OCI-LY7 (cell line): Measurements from ENCODE around the gene TRMU.

ENCODE experiments used
- EZH2phosphoT487 ChIP-seq: fragments of 200-600 bp; sonication (generic); IDR thresholded peaks from 2 replicates; pipeline ENCODE4 v1.6.1; 2018; ENCODE audit warnings: low read depth, borderline replicate concordance, mild to moderate bottlenecking, mixed run types, antibody characterized with exemption, low read length, moderate library complexity, mixed read lengths
- TF ChIP-seq, protein P1 (sequence below): fragments of 200-600 bp; sonication (generic); conservative IDR thresholded peaks from 2 replicates; pipeline ENCODE4 v1.5.1; 2014; ENCODE audit warnings: mild to moderate bottlenecking, antibody characterized with exemption, low read length, moderate library complexity, mixed read lengths

DNA sequence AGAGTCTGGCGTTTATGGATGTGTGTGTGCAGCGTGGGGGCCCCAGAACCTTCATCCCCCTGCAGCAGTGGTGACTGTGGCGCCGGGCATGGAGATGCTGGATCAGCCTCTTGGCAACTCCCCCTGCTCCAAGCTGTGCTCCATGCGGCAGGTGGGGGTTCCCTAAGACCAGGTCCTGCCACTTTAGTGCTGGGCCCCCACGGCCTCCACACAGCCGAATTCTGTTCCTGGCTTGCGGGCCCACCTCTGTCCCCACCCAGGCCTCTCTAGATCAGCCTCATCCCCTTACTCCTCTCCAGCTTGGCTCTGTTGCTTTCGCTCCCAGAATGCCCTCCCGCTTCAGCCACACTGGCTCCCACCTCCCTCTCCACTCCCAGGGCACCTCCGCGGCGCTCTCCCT lies 59.6 kb downstream of the TRMU start:
- TF ChIP-seq, protein P1, sequence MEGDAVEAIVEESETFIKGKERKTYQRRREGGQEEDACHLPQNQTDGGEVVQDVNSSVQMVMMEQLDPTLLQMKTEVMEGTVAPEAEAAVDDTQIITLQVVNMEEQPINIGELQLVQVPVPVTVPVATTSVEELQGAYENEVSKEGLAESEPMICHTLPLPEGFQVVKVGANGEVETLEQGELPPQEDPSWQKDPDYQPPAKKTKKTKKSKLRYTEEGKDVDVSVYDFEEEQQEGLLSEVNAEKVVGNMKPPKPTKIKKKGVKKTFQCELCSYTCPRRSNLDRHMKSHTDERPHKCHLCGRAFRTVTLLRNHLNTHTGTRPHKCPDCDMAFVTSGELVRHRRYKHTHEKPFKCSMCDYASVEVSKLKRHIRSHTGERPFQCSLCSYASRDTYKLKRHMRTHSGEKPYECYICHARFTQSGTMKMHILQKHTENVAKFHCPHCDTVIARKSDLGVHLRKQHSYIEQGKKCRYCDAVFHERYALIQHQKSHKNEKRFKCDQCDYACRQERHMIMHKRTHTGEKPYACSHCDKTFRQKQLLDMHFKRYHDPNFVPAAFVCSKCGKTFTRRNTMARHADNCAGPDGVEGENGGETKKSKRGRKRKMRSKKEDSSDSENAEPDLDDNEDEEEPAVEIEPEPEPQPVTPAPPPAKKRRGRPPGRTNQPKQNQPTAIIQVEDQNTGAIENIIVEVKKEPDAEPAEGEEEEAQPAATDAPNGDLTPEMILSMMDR, result no peak
- TF ChIP-seq EZH2phosphoT487, result no peak
